HUES64 (cell line): Measurements from ENCODE around the gene TMEM39B.
"Not testable (repeated sequence)": the region's sequence is repeated elsewhere in the genome, so short reads cannot be mapped to it uniquely, and the experiment has no call there.

ENCODE experiments used
- H3K27ac ChIP-seq: 2 replicates; pipeline ENCODE4 v1.7.0; 2013; ENCODE audit warnings: low read depth, low read length, inconsistent platforms
- H3K27me3 ChIP-seq: 2 replicates; pipeline ENCODE4 v1.6.1; 2013; ENCODE audit warnings: mild to moderate bottlenecking, low read length; ENCODE audit not compliant: insufficient read depth
- H3K36me3 ChIP-seq: 2 replicates; pipeline ENCODE4 v1.6.1; 2013; ENCODE audit warnings: mild to moderate bottlenecking, low read length; ENCODE audit not compliant: insufficient read depth
- H3K4me1 ChIP-seq: 2 replicates; pipeline ENCODE4 v1.6.1; 2013; ENCODE audit warnings: mild to moderate bottlenecking, low read length, moderate library complexity; ENCODE audit not compliant: insufficient read depth
- H3K4me3 ChIP-seq: 2 replicates; pipeline ENCODE4 v1.5.1; 2013; ENCODE audit warnings: mild to moderate bottlenecking, low read length, moderate library complexity
- H3K9ac ChIP-seq: 2 replicates; pipeline ENCODE4 v1.6.1; 2013; ENCODE audit warnings: mild to moderate bottlenecking, low read depth, low read length
- H3K9me3 ChIP-seq: 2 replicates; pipeline ENCODE4 v1.6.1; 2013; ENCODE audit warnings: low read depth, low read length; ENCODE audit not compliant: insufficient read depth
- WGBS: fragments of 150-250, 120-280 bp; methylation state at CpG from one replicate; pipeline ENCODE4 v1.1.7; 2013; ENCODE audit warnings: missing lambda C conversion rate; 5-methylcytosine and 5-hydroxymethylcytosine counted together

Gene TMEM39B

DNA sequence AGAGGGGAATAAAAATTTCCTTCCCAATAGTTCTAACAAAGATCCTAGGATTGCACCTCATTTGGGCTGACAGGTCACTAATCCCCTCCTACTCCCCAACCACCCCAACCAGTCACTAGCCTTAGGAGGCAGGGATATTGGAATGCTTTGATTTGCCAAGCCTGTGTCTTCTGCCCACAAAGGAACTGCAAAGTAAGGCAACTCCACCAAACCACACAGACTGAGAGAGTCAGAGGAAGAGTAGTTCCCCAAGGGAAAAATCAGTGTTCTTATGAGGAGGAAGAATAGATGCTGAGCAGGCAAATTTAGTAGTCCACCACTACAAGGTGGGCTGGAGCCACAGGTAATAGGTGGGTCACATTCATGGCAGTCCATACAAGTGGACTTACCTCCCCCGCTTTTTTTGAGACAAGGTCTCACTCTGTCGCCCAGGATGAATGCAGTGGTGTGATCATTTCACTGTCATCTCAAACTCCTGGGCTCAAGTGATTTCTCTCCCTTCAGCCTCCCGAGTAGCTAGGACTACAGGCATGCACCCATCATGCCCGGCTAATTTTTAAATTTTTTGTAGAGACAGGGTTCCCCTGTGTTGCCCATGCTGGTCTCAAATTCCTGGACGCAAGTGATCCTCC, 3.7 kb upstream of the TMEM39B start:
- Histone ChIP-seq H3K9ac (no peak overlapping the region), H3K27ac (peak overlapping the region; percentile 39; the same call in 1 of the 2 replicates), H3K36me3 (no peaks in the 10 kb centered on the region; the same call in 1 of the 2 replicates), H3K4me1 (peaks cover 20% of the 10 kb centered on the region), H3K27me3 (no peaks in the 10 kb centered on the region), H3K9me3 (no peaks in the 10 kb centered on the region), H3K4me3 (no peak overlapping the region)
- 83% methylated on average over 5 of the region's 5 CpGs for WGBS

GRCh38 chr1:32071758-32072621, 749 bp upstream of the TMEM39B start:
- WGBS: 30% methylated on average over 14 of the region's 14 CpGs
- Histone ChIP-seq H3K27ac (peak overlapping the region; percentile 89), H3K9me3 (no peaks in the 10 kb centered on the region), H3K9ac (peak overlapping the region; percentile 90), H3K4me3 (peak overlapping the region; percentile 80), H3K36me3 (peaks cover 18% of the 10 kb centered on the region), H3K4me1 (peaks cover 20% of the 10 kb centered on the region), H3K27me3 (no peaks in the 10 kb centered on the region)

- Histone ChIP-seq H3K27me3 (no peaks in the 10 kb centered on the region), H3K4me3 (peak overlapping the region; percentile 80), H3K9ac (no peak overlapping the region), H3K36me3 (peaks cover 34% of the 10 kb centered on the region), H3K4me1 (peaks cover 17% of the 10 kb centered on the region), H3K9me3 (no peaks in the 10 kb centered on the region), H3K27ac (no peak overlapping the region)
- 45% methylated on average over 28 of the region's 28 CpGs for WGBS
Observed at GRCh38 chr1:32073299-32074229, 825 bp downstream of the TMEM39B start.

GRCh38 chr1:32074841-32075240, 2.1 kb downstream of the TMEM39B start:
- Histone ChIP-seq H3K36me3 (peaks cover 42% of the 10 kb centered on the region), H3K9me3 (no peaks in the 10 kb centered on the region), H3K9ac (no peak overlapping the region), H3K27me3 (no peaks in the 10 kb centered on the region), H3K27ac (no peak overlapping the region), H3K4me3 (no peak overlapping the region), H3K4me1 (peaks cover 8% of the 10 kb centered on the region)
- WGBS: 95% methylated on average over 9 of the region's 9 CpGs

DNA sequence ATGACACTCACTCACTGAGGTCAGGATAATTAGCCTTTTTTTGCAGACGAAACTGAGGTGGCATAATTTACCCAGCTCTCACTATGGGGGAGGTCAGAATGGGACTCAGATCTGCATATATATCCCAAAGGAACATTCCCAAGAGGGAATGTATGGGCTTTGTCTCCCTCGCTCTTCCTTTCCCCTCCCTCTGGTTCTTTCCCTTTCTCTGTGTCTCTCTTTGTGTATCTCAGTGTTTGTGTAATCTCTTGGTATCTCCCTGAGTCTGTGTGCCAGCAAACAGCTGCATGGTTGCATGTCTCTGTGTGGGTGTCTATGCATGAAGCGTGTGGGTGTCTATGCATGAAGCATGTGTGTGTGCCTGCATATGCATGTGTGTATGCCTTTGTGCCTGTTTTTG, 4.7 kb downstream of the TMEM39B start:
- WGBS: 89% methylated on average over 2 of the region's 3 CpGs
- Histone ChIP-seq H3K27me3 (no peaks in the 10 kb centered on the region), H3K27ac (no peak overlapping the region), H3K9ac (no peak overlapping the region; the same call in 1 of the 2 replicates), H3K36me3 (peaks cover 59% of the 10 kb centered on the region), H3K4me3 (no peak overlapping the region), H3K4me1 (no peaks in the 10 kb centered on the region), H3K9me3 (no peaks in the 10 kb centered on the region)

DNA sequence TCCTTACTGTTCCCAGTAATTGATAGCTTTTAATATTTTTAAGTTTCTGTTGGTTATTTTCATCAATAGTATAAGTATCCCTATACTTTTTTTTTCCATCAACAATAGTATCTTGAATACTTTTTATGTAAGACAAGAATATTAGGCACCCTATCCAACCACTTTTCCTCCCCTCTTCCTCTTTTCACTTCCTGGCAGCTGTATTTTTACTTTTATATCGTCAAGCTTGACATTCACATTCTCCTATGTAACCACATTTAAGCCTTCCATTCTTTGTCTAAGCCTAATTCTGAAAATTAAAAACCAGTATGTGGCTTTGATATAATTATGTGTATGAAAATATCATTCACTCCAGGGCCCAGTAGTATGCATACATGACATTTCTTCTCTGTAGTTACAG, 9.3 kb downstream of the TMEM39B start:
- H3K27ac ChIP-seq: no peak overlapping the region
- no peaks in the 10 kb centered on the region for H3K9me3 ChIP-seq
- H3K27me3 ChIP-seq: no peaks in the 10 kb centered on the region
- H3K9ac ChIP-seq: no peak overlapping the region
- H3K4me3 ChIP-seq: no peak overlapping the region
- WGBS: 96% methylated on average over 1 of the region's 1 CpG
- H3K4me1 ChIP-seq: no peaks in the 10 kb centered on the region
- peaks cover 65% of the 10 kb centered on the region for H3K36me3 ChIP-seq

DNA sequence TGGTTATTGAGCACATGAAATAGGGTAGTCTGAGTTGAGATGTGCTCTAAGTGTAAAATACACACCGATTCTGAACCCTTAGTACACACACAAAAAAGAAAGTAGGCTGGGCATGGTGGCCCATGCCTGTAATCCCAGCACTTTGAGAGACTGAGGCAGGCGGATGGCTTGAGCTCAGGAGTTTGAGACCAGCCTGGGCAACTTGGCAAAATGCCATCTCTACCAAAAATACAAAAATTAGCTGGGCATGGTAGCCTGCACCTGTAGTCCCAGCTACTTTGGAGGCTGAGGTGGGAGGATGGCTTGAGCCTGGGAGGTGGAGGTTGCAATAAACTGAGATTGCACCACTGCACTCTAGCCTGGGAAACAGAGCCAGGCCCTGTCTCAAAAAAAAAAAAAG, 13.6 kb downstream of the TMEM39B start:
- not testable (repeated sequence) for H3K27me3 ChIP-seq, H3K4me1 ChIP-seq, H3K9ac ChIP-seq, H3K27ac ChIP-seq, H3K9me3 ChIP-seq, H3K4me3 ChIP-seq
- peaks cover 43% of the 10 kb centered on the region for H3K36me3 ChIP-seq
- 95% methylated on average over 2 of the region's 2 CpGs for WGBS

GRCh38 chr1:32091176-32091575, 18.4 kb downstream of the TMEM39B start:
- H3K9me3 ChIP-seq: no peaks in the 10 kb centered on the region
- H3K4me1 ChIP-seq: no peaks in the 10 kb centered on the region
- 98% methylated on average over 8 of the region's 8 CpGs for WGBS
- no peak overlapping the region for H3K27ac ChIP-seq
- no peaks in the 10 kb centered on the region for H3K27me3 ChIP-seq
- H3K4me3 ChIP-seq: no peak overlapping the region
- H3K36me3 ChIP-seq: peaks cover 54% of the 10 kb centered on the region
- H3K9ac ChIP-seq: no peak overlapping the region

- Histone ChIP-seq H3K9ac (no peak overlapping the region), H3K4me3 (no peak overlapping the region), H3K27ac (no peak overlapping the region), H3K4me1 (no peaks in the 10 kb centered on the region), H3K27me3 (no peaks in the 10 kb centered on the region), H3K36me3 (peaks cover 54% of the 10 kb centered on the region), H3K9me3 (no peaks in the 10 kb centered on the region)
- 95% methylated on average over 15 of the region's 15 CpGs for WGBS
Observed at GRCh38 chr1:32091591-32091990, 18.9 kb downstream of the TMEM39B start.

DNA sequence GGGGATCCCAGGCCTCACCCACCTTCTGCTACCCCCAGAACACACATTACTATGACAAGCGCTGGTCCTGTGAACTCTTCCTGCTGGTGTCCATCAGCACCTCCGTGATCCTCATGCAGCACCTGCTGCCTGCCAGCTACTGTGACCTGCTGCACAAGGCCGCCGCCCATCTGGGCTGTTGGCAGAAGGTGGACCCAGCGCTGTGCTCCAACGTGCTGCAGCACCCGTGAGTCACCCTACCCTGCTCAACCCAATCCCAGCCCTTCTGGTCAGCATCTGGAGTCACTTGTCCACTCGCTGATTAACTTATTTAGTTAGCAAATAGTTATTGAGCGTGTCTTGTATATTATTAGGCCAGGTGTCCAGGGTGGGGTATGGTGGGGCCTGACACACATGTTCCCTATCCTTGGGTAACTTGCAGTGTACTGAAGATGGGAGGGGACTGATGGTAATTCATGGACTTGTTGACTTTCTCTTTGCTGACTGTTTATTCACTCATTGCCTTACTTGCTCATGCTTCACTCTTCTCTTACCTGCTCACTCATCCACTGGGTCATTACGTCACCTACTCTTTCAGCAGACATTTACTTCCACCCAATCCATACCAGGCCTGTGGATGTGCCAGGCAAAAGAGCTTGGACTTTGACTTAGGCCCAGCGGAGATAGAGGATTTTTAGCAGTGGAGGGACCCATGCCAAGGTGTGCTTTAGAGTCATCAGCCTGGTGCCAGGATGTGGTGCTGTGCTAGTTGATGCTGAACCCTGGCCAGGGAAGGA, 22.2 kb downstream of the TMEM39B start:
- Histone ChIP-seq H3K4me3 (no peak overlapping the region), H3K9ac (no peak overlapping the region), H3K27me3 (no peaks in the 10 kb centered on the region), H3K4me1 (no peaks in the 10 kb centered on the region), H3K9me3 (no peaks in the 10 kb centered on the region), H3K27ac (no peak overlapping the region), H3K36me3 (peaks cover 67% of the 10 kb centered on the region)
- WGBS: 95% methylated on average over 11 of the region's 11 CpGs
